Gastroesophageal sphincter (tissue), 3 donors: ENCODE measurements around the gene GPHA2.

Experiments used
- CTCF ChIP-seq, 4 experiments: fragments of 200-600 bp in 2 of 4; fragments of 450-650 bp in 2 of 4; sonication (generic) in 1 of 4; IDR thresholded peaks; one replicate each; pipeline ENCODE4 v1.5.1; 2017 to 2019; ENCODE audit warnings: antibody characterized with exemption in 4 of 4, mild to moderate bottlenecking in 2 of 4, moderate library complexity in 2 of 4
- POLR2A ChIP-seq, 2 donors: fragments of 450-650 bp; IDR thresholded peaks; one replicate each; pipeline ENCODE4 v1.6.1; 2017; ENCODE audit warnings: antibody characterized with exemption in 2 of 2, mild to moderate bottlenecking in 2 of 2, moderate library complexity in 1 of 2
- POLR2AphosphoS5 ChIP-seq: sonication (generic); formaldehyde crosslinking; IDR thresholded peaks from one replicate; pipeline ENCODE4 v1.6.1; 2017; ENCODE audit warnings: antibody characterized with exemption

GRCh38 chr11:64969209-64969608 is 33.5 kb upstream of the GPHA2 start:
- TF ChIP-seq CTCF (IDR thresholded peaks at IDR 0.05) (no peak), POLR2A (IDR thresholded peaks at IDR 0.05) (no peak), POLR2AphosphoS5 (no peak)
